HCT116 (cell line): ENCODE measurements around the gene RRAGB. TPM values are rescaled to one million over a fixed set of nuclear protein-coding genes. Genes with fewer than 3 reads are reported as not detected.
"Not testable (repeated sequence)": the region's sequence is repeated elsewhere in the genome, so short reads cannot be mapped to it uniquely, and the experiment has no call there.

ENCODE experiments used
- ATAC-seq: fragments of 200-7000 bp; cut with Tn5 transposase; 2 replicates; pipeline ENCODE4 v1.9.1; 2020; ENCODE audit warnings: mild to moderate bottlenecking, moderate library complexity
- BruUV-seq: library from RNA; stranded (reverse); fragments of 400-500 nt; replicated peaks from 2 replicates; lab custom pipeline; 2021; lab: Mats Ljungman, UMichigan
- CTCF ChIA-PET: fragments of 300-600 bp; sonication (Branson Sonifier 250); formaldehyde crosslinking; loops from one replicate; lab custom pipeline; 2021; ENCODE audit warnings: antibody characterized with exemption; lab: Charles Lee
- POLR2A ChIA-PET: fragments of 300-600, 350-600 bp; sonication (Branson Sonifier 250); formaldehyde crosslinking; loops from one replicate; lab custom pipeline; 2021; ENCODE audit warnings: antibody characterized with exemption; lab: Charles Lee
- RAD21 ChIA-PET, 2 experiments: fragments of 300-600 bp; sonication (Branson Sonifier 250); formaldehyde crosslinking; loops; one replicate each; lab custom pipeline; 2023; ENCODE audit warnings: low total read pairs in 2 of 2; ENCODE audit not compliant: uncharacterized antibody in 2 of 2, unreplicated experiment in 2 of 2, low non-redundant PET in 1 of 2; lab: Charles Lee
- DNase-seq: peaks from one replicate; pipeline ENCODE4 v3.0.0-alpha.2; 2010; ENCODE audit warnings: low read depth, low spot score
- H2AFZ ChIP-seq: fragments of 200-600 bp; shearing (Covaris generic), sonication (generic); 2 replicates; pipeline ENCODE4 v1.6.1; 2017; ENCODE audit warnings: low read depth, mixed run types, mixed read lengths, antibody characterized with exemption, low read length; ENCODE audit not compliant: poor library complexity, severe bottlenecking
- H3K27ac ChIP-seq: 2 replicates; pipeline ENCODE4 v1.5.1; 2012; ENCODE audit warnings: low read depth, low read length
- H3K27me3 ChIP-seq: fragments of 200-600 bp; sonication (generic); 2 replicates; pipeline ENCODE4 v1.6.1; 2016; ENCODE audit warnings: mixed run types, low read length, mixed read lengths; ENCODE audit not compliant: insufficient read depth
- H3K36me3 ChIP-seq, 2 experiments: fragments of 200-500 bp in 1 of 2; fragments of 200-600 bp in 1 of 2; sonication (Bioruptor generic) in 1 of 2; sonication (generic) in 1 of 2; 2 replicates each; pipeline versions ENCODE4 v1.5.1 to v1.6.1; 2014 to 2016; ENCODE audit warnings: low read length in 2 of 2, inconsistent platforms in 1 of 2, mixed read lengths in 1 of 2, mixed run types in 1 of 2; ENCODE audit not compliant: insufficient read depth in 2 of 2, control insufficient read depth in 1 of 2
- H3K4me1 ChIP-seq, 2 experiments: fragments of 200-600 bp in 1 of 2; sonication (generic) in 1 of 2; 2 replicates each; pipeline versions ENCODE4 v1.5.1 to v1.6.1; 2012 to 2017; ENCODE audit warnings: low read length in 2 of 2, inconsistent platforms in 1 of 2, mild to moderate bottlenecking in 1 of 2, mixed read lengths in 1 of 2, mixed run types in 1 of 2, moderate library complexity in 1 of 2; ENCODE audit not compliant: insufficient read depth in 2 of 2, control insufficient read depth in 1 of 2
- H3K4me2 ChIP-seq: fragments of 200-600 bp; sonication (generic); 2 replicates; pipeline ENCODE4 v1.6.1; 2017; ENCODE audit warnings: mixed run types, low read length, mixed read lengths
- H3K4me3 ChIP-seq, 2 experiments: fragments of 200-600 bp in 1 of 2; sonication (generic) in 1 of 2; replicated peaks in 1 of 2; 2 replicates each; pipeline ENCODE4 v1.5.1; 2011 to 2016; ENCODE audit warnings: low read length in 2 of 2, control low read depth in 1 of 2, low read depth in 1 of 2, mild to moderate bottlenecking in 1 of 2, mixed read lengths in 1 of 2, mixed run types in 1 of 2
- H3K79me2 ChIP-seq: fragments of 200-600 bp; sonication (generic); 2 replicates; pipeline ENCODE4 v1.6.1; 2017; ENCODE audit warnings: mild to moderate bottlenecking, mixed run types, low read length, moderate library complexity, mixed read lengths; ENCODE audit not compliant: insufficient read depth
- H3K9ac ChIP-seq: fragments of 200-600 bp; sonication (generic); 2 replicates; pipeline ENCODE4 v1.6.1; 2016; ENCODE audit warnings: low read length, mixed read lengths
- H3K9me2 ChIP-seq: fragments of 200-600 bp; sonication (generic), shearing (Covaris generic); 2 replicates; pipeline ENCODE4 v1.6.1; 2017; ENCODE audit warnings: mixed run types, mild to moderate bottlenecking, moderate library complexity; ENCODE audit not compliant: insufficient read depth
- H3K9me3 ChIP-seq, 2 experiments: fragments of 200-500 bp in 1 of 2; fragments of 200-600 bp in 1 of 2; sonication (Bioruptor generic) in 1 of 2; sonication (generic) in 1 of 2; 2 replicates each; pipeline ENCODE4 v1.6.1; 2014 to 2017; ENCODE audit warnings: low read length in 2 of 2, mixed read lengths in 2 of 2, inconsistent platforms in 1 of 2, low read depth in 1 of 2, mild to moderate bottlenecking in 1 of 2, mixed run types in 1 of 2, moderate library complexity in 1 of 2; ENCODE audit not compliant: control insufficient read depth in 1 of 2, insufficient read depth in 1 of 2
- H4K20me1 ChIP-seq: fragments of 200-600 bp; sonication (generic), shearing (Covaris generic); 2 replicates; pipeline ENCODE4 v1.6.1; 2017; ENCODE audit warnings: mixed run types, mild to moderate bottlenecking, moderate library complexity; ENCODE audit not compliant: insufficient read depth
- SRF ChIP-seq: IDR thresholded peaks from 2 replicates; pipeline ENCODE4 v1.6.1; 2012; ENCODE audit warnings: low read depth
- ZBTB33 ChIP-seq: IDR thresholded peaks from 2 replicates; pipeline ENCODE4 v1.6.1; 2011; ENCODE audit warnings: mild to moderate bottlenecking, low read length, moderate library complexity; ENCODE audit not compliant: insufficient replicate concordance; ENCODE audit errors: extremely low read depth
- intact Hi-C: fragments of 100-400 bp; cut with micrococcal nuclease; formaldehyde crosslinking; loops from 2 replicates; pipeline ENCODE4 v1.10.0; 2022
- total RNA-seq: library from RNA; stranded (reverse); gene quantifications from one replicate; pipeline ENCODE4 v1.2.1, GENCODE V29; 2021; ENCODE audit not compliant: unreplicated experiment

RRAGB gene
- total RNA-seq, 1 experiment from 2014 or later = 9.2 TPM

DNA sequence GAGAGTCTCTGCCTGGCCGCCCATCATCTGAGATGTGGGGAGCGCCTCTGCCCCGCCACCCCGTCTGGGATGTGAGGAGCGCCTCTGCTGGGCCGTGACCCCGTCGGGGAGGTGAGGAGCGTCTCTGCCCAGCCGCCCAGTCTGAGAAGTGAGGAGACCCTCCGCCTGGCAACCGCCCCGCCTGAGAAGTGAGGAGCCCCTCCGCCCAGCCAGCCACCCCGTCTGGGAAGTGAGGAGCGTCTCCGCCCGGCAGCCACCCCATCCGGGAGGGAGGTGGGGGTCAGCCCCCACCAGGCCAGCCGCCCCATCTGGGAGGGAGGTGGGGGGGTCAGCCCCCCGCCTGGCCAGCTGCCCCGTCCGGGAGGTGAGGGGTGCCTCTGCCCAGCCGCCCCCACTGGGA is 30.9 kb downstream of the RRAGB start:
- POLR2A ChIA-PET, H3K9me3 ChIP-seq, H3K36me3 ChIP-seq, H2AFZ ChIP-seq, DNase-seq, BruUV-seq, H3K4me2 ChIP-seq, H3K4me3 ChIP-seq, CTCF ChIA-PET, intact Hi-C loops, H3K79me2 ChIP-seq, H4K20me1 ChIP-seq, H3K4me1 ChIP-seq, RAD21 ChIA-PET, ATAC-seq, H3K27me3 ChIP-seq, H3K9ac ChIP-seq, H3K9me2 ChIP-seq, H3K27ac ChIP-seq: not testable (repeated sequence)

DNA sequence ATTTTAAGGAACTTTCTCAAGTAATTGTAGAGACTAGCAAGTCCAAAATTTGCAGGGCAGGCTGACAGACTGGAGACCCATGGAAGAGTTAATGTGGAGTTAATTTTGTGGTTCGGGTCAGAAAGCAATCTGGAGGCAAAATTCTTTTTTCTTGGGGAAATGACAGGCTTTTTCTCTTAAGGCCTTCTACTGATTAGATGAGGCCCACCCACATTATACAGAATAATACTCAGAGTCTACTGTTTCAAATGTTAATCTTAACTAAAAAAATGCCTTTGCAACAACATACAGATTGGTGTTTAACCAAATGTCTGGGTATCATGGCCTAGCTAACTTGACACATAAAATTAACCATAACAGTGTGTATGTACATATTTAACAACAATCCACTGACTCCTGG is 32.7 kb downstream of the RRAGB start:
- Histone ChIP-seq H3K27me3 (no peaks in the 10 kb centered on the region), H3K9me3 (no peaks in the 10 kb centered on the region), H3K9me2 (no peaks in the 10 kb centered on the region), H3K79me2 (no peaks in the 10 kb centered on the region), H3K36me3 (no peaks in the 10 kb centered on the region; a peak in 1 of 4 replicates), H3K4me3 (no peak overlapping the region), H3K4me1 (no peaks in the 10 kb centered on the region), H4K20me1 (no peaks in the 10 kb centered on the region), H3K4me2 (no peak overlapping the region), H3K9ac (no peak overlapping the region), H2AFZ (no peak overlapping the region), H3K27ac (no peak overlapping the region)
- no TSS peak for BruUV-seq
- CTCF ChIA-PET = no interaction called here
- POLR2A ChIA-PET = no interaction called here
- DNase-seq (no peak), ATAC-seq (no peak)
- RAD21 ChIA-PET = no interaction called here
- intact Hi-C loops = no loop called here
- TF ChIP-seq SRF (no peak), ZBTB33 (no peak)
